T-helper 17 cell (primary cell): ENCODE measurements around the gene RIPPLY2. TPM values are rescaled to one million over a fixed set of nuclear protein-coding genes. Genes with fewer than 3 reads are reported as not detected.
"Not testable (repeated sequence)": the region's sequence is repeated elsewhere in the genome, so short reads cannot be mapped to it uniquely, and the experiment has no call there.

Source experiments
- ATAC-seq: fragments of 150-1000 bp; cut with Tn5 transposase; 2 replicates; pipeline ENCODE4 v1.10.0; 2021; ENCODE audit warnings: mild to moderate bottlenecking, moderate library complexity
- DNase-seq, 3 donors: peaks; one replicate each; pipeline versions ENCODE4 v3.0.0 to v3.0.0-alpha.2; 2020 to 2021
- H3K9me3 ChIP-seq: one replicate; pipeline ENCODE4 v1.7.0; 2013; ENCODE audit warnings: low read length, mild to moderate bottlenecking; ENCODE audit not compliant: control insufficient read depth, poor library complexity, severe bottlenecking
- H3K27ac Mint-ChIP-seq: one replicate; pipeline ENCODE4 v1.8.0; 2022; ENCODE audit warnings: mild to moderate bottlenecking, moderate library complexity, mixed read lengths
- H3K27me3 Mint-ChIP-seq: one replicate; pipeline ENCODE4 v1.8.0; 2022; ENCODE audit warnings: mixed read lengths
- H3K36me3 Mint-ChIP-seq: one replicate; pipeline ENCODE4 v1.8.0; 2022; ENCODE audit warnings: low read depth, mixed read lengths
- H3K4me1 Mint-ChIP-seq: one replicate; pipeline ENCODE4 v1.8.0; 2022; ENCODE audit warnings: mild to moderate bottlenecking, mixed read lengths
- H3K4me3 Mint-ChIP-seq: one replicate; pipeline ENCODE4 v1.8.0; 2022; ENCODE audit warnings: mild to moderate bottlenecking, moderate library complexity, mixed read lengths
- total RNA-seq, 4 donors: library from RNA in 2 of 4; stranded (reverse) in 2 of 4; gene quantifications; one replicate each; pipeline ENCODE4 v1.2.3 and lab custom pipeline; 2022 to 2026

RIPPLY2 gene
- total RNA-seq, 2 donors from 2014 or later, result not detected

DNA sequence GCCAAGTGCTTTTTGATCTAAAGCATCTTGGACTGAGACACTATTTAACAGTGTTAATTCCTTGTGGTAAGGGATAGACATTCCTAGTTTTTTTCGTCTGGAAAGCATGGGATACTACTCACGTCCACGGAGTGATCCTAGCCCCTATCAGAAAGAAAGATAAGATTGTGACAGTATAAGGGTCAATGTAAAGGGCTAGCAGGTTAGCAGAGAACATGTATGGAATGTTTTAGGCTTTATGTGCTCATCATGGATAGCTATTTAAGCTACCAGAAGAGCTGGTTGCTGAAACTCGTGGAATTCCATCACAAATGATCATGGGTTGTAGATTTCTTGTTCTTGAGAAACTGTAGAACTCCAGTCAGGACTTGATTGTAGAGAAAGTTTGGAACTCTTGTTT lies 38.4 kb downstream of the RIPPLY2 start:
- Mint-ChIP-seq H3K27ac (peak overlapping the region; percentile 45), H3K4me1 (peaks cover 17% of the 10 kb centered on the region), H3K36me3 (peaks cover 7% of the 10 kb centered on the region), H3K4me3 (no peak overlapping the region), H3K27me3 (no peaks in the 10 kb centered on the region)
- no peak for DNase-seq
- ATAC-seq, result no peak
- no peaks in the 10 kb centered on the region for H3K9me3 ChIP-seq

DNA sequence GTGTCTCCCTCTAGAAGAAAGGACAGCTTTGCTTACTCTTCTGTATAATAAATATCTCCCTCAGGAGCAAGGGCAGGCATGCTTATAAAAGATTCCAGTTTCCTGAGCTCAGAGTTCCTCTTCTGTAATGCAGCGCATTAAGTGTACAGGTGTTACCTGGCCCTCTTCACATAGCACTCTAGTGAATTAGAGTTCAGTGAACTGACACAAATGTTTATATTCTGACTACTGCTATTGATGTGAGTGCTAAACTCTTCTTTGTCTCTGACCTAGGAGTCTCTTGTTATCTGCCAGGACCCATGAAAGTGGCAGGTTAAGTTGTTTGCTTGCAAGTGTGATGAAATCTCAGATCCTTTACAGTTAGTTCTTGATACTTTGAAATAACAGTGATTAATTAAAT lies 39.9 kb downstream of the RIPPLY2 start:
- Mint-ChIP-seq H3K4me3 (no peak overlapping the region), H3K36me3 (peaks cover 7% of the 10 kb centered on the region)

DNA sequence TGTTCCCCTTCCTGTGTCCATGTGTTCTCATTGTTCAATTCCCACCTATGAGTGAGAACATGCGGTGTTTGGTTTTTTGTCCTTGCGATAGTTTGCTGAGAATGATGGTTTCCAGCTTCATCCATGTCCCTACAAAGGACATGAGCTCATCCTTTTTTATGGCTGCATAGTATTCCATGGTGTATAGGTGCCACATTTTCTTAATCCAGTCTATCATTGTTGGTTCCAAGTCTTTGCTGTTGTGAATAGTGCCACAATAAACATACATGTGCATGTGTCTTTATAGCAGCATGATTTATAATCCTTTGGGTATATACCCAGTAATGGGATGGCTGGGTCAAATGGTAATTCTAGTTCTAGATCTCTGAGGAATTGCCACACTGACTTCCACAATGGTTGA lies 43.9 kb downstream of the RIPPLY2 start:
- ATAC-seq, H3K4me3 Mint-ChIP-seq, H3K9me3 ChIP-seq, H3K4me1 Mint-ChIP-seq, H3K36me3 Mint-ChIP-seq, DNase-seq, H3K27me3 Mint-ChIP-seq, H3K27ac Mint-ChIP-seq: not testable (repeated sequence)

More for the DNA sequence above, 39.9 kb downstream of the RIPPLY2 start:
- ATAC-seq (no peak), DNase-seq (no peak)
- Mint-ChIP-seq H3K27ac (no peak overlapping the region), H3K27me3 (no peaks in the 10 kb centered on the region), H3K4me1 (peaks cover 17% of the 10 kb centered on the region)
- H3K9me3 ChIP-seq, result no peaks in the 10 kb centered on the region

DNA sequence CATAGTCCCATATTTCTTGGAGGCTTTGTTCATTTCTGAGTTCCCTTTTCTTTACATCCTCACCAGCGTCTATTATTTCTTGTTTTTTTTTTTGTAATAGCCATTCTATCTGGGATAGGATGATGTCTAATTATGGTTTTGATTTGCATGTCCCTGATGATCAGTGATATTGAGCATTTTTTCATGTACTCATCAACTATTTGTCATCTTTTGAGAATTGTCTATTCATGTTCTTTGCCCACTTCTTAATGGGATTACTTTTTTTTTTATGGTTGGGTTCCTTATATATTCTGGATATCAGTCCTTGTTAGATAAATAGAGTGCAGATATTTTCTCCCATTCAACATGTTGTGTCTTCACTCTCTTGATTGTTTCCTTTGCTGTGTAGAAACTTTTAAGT lies 48.5 kb downstream of the RIPPLY2 start:
- no peaks in the 10 kb centered on the region for H3K27me3 Mint-ChIP-seq
- ATAC-seq (no peak), DNase-seq (no peak)
- H3K9me3 ChIP-seq, result no peaks in the 10 kb centered on the region
- H3K27ac Mint-ChIP-seq, result no peak overlapping the region
- no peak overlapping the region for H3K4me3 Mint-ChIP-seq
- H3K4me1 Mint-ChIP-seq, result peaks cover 3% of the 10 kb centered on the region
- H3K36me3 Mint-ChIP-seq, result no peaks in the 10 kb centered on the region

DNA sequence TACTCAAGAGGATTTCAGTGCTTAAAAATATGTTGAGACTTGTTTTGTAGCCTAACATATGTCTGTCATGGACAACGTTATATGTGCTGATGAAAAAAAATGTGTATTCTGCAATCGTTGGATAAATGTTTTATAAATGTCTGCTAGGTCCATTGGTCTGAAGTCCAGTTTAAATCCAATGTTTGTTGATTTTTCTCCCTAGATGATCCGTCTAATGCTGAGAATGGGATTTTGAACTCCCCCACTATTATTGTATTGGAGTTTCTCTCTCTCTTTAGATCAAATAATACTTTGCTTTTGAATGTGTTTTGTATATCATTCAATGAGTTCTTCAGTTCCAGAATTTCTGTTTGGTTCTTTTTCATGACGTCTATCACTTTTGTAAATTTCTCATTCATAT lies 51.2 kb downstream of the RIPPLY2 start:
- Mint-ChIP-seq H3K4me3 (no peak overlapping the region), H3K4me1 (peaks cover 6% of the 10 kb centered on the region), H3K36me3 (peaks cover 2% of the 10 kb centered on the region), H3K27me3 (no peaks in the 10 kb centered on the region), H3K27ac (no peak overlapping the region)
- no peak for ATAC-seq
- no peaks in the 10 kb centered on the region for H3K9me3 ChIP-seq
- DNase-seq, result no peak

DNA sequence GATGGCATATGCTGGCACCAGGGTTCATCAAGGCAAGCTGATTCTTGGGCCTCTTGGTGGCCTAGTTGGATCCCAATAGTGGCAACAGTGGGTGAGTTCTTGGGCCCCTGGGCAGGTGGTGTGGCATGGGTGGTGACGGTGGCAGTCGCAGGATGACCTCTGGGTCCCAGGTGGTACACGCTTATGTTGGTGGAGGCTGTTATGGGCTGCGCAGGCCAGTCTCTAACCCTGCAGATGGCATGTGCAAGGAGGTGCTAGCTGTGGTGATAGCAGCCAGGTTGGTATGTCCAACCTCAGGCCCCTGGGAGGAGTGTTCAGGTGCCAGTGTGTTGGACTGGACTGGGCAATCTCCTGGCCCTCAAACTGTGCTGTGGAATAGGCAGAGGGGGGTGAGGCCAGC lies 52.5 kb downstream of the RIPPLY2 start:
- peaks cover 10% of the 10 kb centered on the region for H3K36me3 Mint-ChIP-seq
- no peaks in the 10 kb centered on the region for H3K9me3 ChIP-seq
- no peaks in the 10 kb centered on the region for H3K27me3 Mint-ChIP-seq
- no peak overlapping the region for H3K27ac Mint-ChIP-seq
- H3K4me1 Mint-ChIP-seq, result peaks cover 15% of the 10 kb centered on the region
- no peak overlapping the region for H3K4me3 Mint-ChIP-seq
- no peak for DNase-seq
- no peak for ATAC-seq

Other genes with a start within 250 kb of the RIPPLY2 start
- not detected for gene SNAP91, start 144.3 kb upstream of the RIPPLY2 start, total RNA-seq
- 10 to 100 TPM; 21.8 to 27.0 TPM for gene CYB5R4, start 6.3 kb downstream of the RIPPLY2 start, total RNA-seq
- gene MRAP2, start 180.4 kb downstream of the RIPPLY2 start, total RNA-seq, result not detected